Esophagus squamous epithelium (tissue), 5 donors: ENCODE measurements around the gene KRT13. TPM values are rescaled to one million over a fixed set of nuclear protein-coding genes. Genes with fewer than 3 reads are reported as not detected.

Experiments
- DNase-seq: peaks from one replicate; lab custom pipeline; 2025; lab: John Stamatoyannopoulos, UW
- H3K27ac ChIP-seq, 4 donors: fragments of 200-600 bp; sonication (generic); one replicate each; pipeline ENCODE4 v1.5.1; 2016 to 2019; ENCODE audit warnings: mild to moderate bottlenecking in 1 of 4
- H3K27me3 ChIP-seq, 4 donors: fragments of 200-600 bp; sonication (generic); 1 replicate in 3 of 4; 2 replicates in 1 of 4; pipeline versions ENCODE4 v1.5.1 to v1.6.0; 2017 to 2021; ENCODE audit warnings: antibody characterized with exemption in 1 of 4
- H3K36me3 ChIP-seq, 3 donors: fragments of 200-600 bp; sonication (generic); one replicate each; pipeline ENCODE4 v1.5.1; 2016 to 2019
- H3K4me1 ChIP-seq, 3 donors: fragments of 200-600 bp; sonication (generic); one replicate each; pipeline ENCODE4 v1.5.1; 2017 to 2019
- H3K4me3 ChIP-seq, 4 donors: fragments of 200-600 bp; sonication (generic); 1 replicate in 3 of 4; 2 replicates in 1 of 4; pipeline ENCODE4 v1.5.1; 2016 to 2019; ENCODE audit warnings: mild to moderate bottlenecking in 2 of 4, moderate library complexity in 1 of 4
- H3K9me3 ChIP-seq, 3 donors: fragments of 200-600 bp; sonication (generic); one replicate each; pipeline ENCODE4 v1.5.1; 2016 to 2019
- POLR2A ChIP-seq, 4 donors: fragments of 450-650 bp; IDR thresholded peaks; one replicate each; pipeline ENCODE4 v1.6.1; 2017; ENCODE audit warnings: antibody characterized with exemption in 4 of 4, mild to moderate bottlenecking in 4 of 4, moderate library complexity in 3 of 4
- WGBS, 2 donors: methylation state at CpG; one replicate each; pipeline ENCODE4 v1.1.5; 2018; 5-methylcytosine and 5-hydroxymethylcytosine counted together
- intact Hi-C: fragments of 100-400 bp; cut with DNase I; formaldehyde crosslinking; loops from one replicate; pipeline ENCODE4 v1.15.0; 2022
- total RNA-seq, 4 donors: library from RNA; depleted of rRNA; stranded (reverse); fragments of >200 nt; gene quantifications; one replicate each; pipeline ENCODE4 v1.1.0, GENCODE V29; 2016
- TF ChIP-seq, protein P1 (sequence below), 6 experiments: fragments of 450-650 bp in 4 of 6; fragments of 200-600 bp in 2 of 6; sonication (generic) in 2 of 6; IDR thresholded peaks; one replicate each; pipeline ENCODE4 v1.5.1; 2016 to 2019; ENCODE audit warnings: antibody characterized with exemption in 6 of 6, mild to moderate bottlenecking in 4 of 6, moderate library complexity in 4 of 6
- donor health status: DM: yes; HTN: yes; CAD: no.

The KRT13 gene
- total RNA-seq, 4 donors from 2014 or later, result 27,182 to 79,363 (median 33,601) TPM

GRCh38 chr17:41481036-41481435 is 24.4 kb downstream of the KRT13 start, which contains the start of gene KRT35:
Gene KRT35, minus strand, starts transcription at chr17:41481151. Its CDS starts 54 bp downstream, at chr17:41481097.
- no peak for TF ChIP-seq POLR2A (IDR thresholded peaks at IDR 0.05)
- TF ChIP-seq, protein P1, sequence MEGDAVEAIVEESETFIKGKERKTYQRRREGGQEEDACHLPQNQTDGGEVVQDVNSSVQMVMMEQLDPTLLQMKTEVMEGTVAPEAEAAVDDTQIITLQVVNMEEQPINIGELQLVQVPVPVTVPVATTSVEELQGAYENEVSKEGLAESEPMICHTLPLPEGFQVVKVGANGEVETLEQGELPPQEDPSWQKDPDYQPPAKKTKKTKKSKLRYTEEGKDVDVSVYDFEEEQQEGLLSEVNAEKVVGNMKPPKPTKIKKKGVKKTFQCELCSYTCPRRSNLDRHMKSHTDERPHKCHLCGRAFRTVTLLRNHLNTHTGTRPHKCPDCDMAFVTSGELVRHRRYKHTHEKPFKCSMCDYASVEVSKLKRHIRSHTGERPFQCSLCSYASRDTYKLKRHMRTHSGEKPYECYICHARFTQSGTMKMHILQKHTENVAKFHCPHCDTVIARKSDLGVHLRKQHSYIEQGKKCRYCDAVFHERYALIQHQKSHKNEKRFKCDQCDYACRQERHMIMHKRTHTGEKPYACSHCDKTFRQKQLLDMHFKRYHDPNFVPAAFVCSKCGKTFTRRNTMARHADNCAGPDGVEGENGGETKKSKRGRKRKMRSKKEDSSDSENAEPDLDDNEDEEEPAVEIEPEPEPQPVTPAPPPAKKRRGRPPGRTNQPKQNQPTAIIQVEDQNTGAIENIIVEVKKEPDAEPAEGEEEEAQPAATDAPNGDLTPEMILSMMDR (IDR thresholded peaks at IDR 0.05), result no peak
- Histone ChIP-seq H3K36me3 (no peaks in the 10 kb centered on the region), H3K27ac (no peak within 1 kb of the TSS), H3K27me3 (no peaks in the 10 kb centered on the region), H3K4me3 (no peak within 1 kb of the TSS), H3K4me1 (no peaks in the 10 kb centered on the region), H3K9me3 (no peaks in the 10 kb centered on the region)
- WGBS, 2 donors, result 94 to 100% methylated on average over 2 of the region's 2 CpGs
- no peak for DNase-seq
- intact Hi-C loops, result no loop called here

GRCh38 chr17:41480581-41480980 is 24.8 kb downstream of the KRT13 start:
- 98% methylated on average over 9 of the region's 10 CpGs; no CpG with 5 or more reads in 1 of the 2 donors for WGBS, 2 donors
- H3K9me3 ChIP-seq, result no peaks in the 10 kb centered on the region
- no peaks in the 10 kb centered on the region for H3K36me3 ChIP-seq
- no peaks in the 10 kb centered on the region for H3K4me1 ChIP-seq
- no peak overlapping the region for H3K4me3 ChIP-seq
- no peak overlapping the region for H3K27ac ChIP-seq
- intact Hi-C loops, result no loop called here
- TF ChIP-seq, protein P1 (IDR thresholded peaks at IDR 0.05), result no peak
- TF ChIP-seq POLR2A (IDR thresholded peaks at IDR 0.05), result no peak
- DNase-seq, result no peak
- H3K27me3 ChIP-seq, result no peaks in the 10 kb centered on the region

- H3K27ac ChIP-seq, result no peak overlapping the region
- no peaks in the 10 kb centered on the region for H3K27me3 ChIP-seq
- no peaks in the 10 kb centered on the region for H3K36me3 ChIP-seq
- WGBS, 2 donors, result 46 to 50% methylated on average over 2 of the region's 2 CpGs
- no peaks in the 10 kb centered on the region for H3K9me3 ChIP-seq
- intact Hi-C loops, result no loop called here
- H3K4me1 ChIP-seq, result no peaks in the 10 kb centered on the region
- DNase-seq, result no peak
- no peak overlapping the region for H3K4me3 ChIP-seq
- TF ChIP-seq, protein P1 (IDR thresholded peaks at IDR 0.05), result no peak
- TF ChIP-seq POLR2A (IDR thresholded peaks at IDR 0.05), result no peak
Measured at GRCh38 chr17:41480136-41480535, 25.3 kb downstream of the KRT13 start.

GRCh38 chr17:41478237-41478636 is 27.2 kb downstream of the KRT13 start:
- Histone ChIP-seq H3K36me3 (no peaks in the 10 kb centered on the region), H3K4me3 (no peak overlapping the region), H3K27me3 (no peaks in the 10 kb centered on the region), H3K9me3 (no peaks in the 10 kb centered on the region), H3K4me1 (no peaks in the 10 kb centered on the region), H3K27ac (no peak overlapping the region)
- intact Hi-C loops, result no loop called here
- no peak for DNase-seq
- 83 to 92% methylated on average over 3 to 6 of the region's 8 CpGs for WGBS, 2 donors
- TF ChIP-seq, protein P1 (IDR thresholded peaks at IDR 0.05), result no peak
- no peak for TF ChIP-seq POLR2A (IDR thresholded peaks at IDR 0.05)

DNA sequence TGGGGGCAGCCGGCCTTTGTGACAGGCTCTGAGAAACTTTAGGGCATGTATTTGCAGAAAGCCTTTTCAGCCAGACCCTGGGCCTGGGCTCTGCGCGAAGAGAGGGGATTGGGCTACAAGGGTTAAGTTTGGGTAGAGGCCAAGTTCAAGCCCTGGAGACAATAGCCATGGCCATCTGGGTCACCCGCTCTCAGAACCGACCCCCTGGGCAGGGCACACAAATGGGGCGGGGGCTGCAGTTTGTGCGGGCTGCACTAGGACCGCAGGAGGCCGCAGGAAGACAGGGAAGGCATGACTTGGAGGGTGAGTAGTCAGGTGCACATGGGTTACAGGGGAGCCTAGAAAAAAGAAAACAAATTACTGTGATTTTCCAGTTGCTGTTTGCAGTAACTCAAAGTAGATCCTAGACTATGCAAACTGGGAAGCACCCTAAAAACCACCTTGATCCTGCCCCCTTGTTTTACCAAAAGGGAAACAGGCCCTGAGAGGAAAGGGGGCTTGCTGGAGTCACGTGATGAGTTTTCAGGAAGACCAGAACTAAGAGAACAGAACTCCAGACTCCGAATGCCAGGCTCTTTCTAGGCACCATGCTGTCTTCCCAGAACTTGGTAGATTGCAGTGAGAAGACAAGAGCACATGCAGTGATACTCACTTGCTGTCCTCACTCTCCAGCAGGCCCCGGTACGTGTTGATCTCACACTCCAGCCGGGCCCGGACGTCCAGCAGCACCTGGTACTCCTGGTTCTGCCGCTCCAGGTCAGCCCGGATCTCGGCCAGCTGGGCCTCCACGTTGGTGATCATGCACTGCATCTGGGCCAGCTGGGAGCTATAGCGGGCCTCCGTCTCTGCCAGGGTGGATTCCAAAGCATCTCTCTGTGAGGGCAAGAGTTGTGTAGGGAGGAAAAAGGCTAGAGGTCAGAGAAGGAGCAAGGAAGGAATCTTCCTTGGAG is 28.3 kb downstream of the KRT13 start:
- TF ChIP-seq, protein P1 (IDR thresholded peaks at IDR 0.05), result no peak
- TF ChIP-seq POLR2A (IDR thresholded peaks at IDR 0.05), result no peak
- DNase-seq, result no peak
- Histone ChIP-seq H3K27ac (no peak overlapping the region), H3K4me3 (no peak overlapping the region), H3K9me3 (no peaks in the 10 kb centered on the region), H3K27me3 (no peaks in the 10 kb centered on the region), H3K4me1 (no peaks in the 10 kb centered on the region), H3K36me3 (no peaks in the 10 kb centered on the region)
- intact Hi-C loops, result no loop called here
- 86 to 89% methylated on average over 9 to 17 of the region's 22 CpGs for WGBS, 2 donors
